ENCODE results near the gene TRMT61A. TPM values are rescaled to one million over a fixed set of nuclear protein-coding genes. Genes with fewer than 3 reads are reported as not detected.

TRMT61A gene
- total and polyA plus RNA-seq, 12 donors: 2.9 to 14.7 (median 4.0) TPM

GRCh38 chr14:103546652-103547454 is 17.9 kb downstream of the TRMT61A start:
- ATAC-seq (peak in 7 of 8 donors; percentile 11 to 42 (median 20)), DNase-seq (peak; percentile 69 to 81)
- peak; percentile 78 to 95 (median 91) for TF ChIP-seq CTCF (IDR thresholded peaks at IDR 0.05)
- intact Hi-C loops (cut with DNase I): loop anchor here (1.0 to 5.0 kb wide), 5 partner anchors 28 to 208 kb away; no protein-coding TSS in a partner anchor
- Histone ChIP-seq H3K4me1 (peaks cover 39 to 83% (median 65%) of the 10 kb centered on the region in 9 donors), H3K9me3 (no peaks in the 10 kb centered on the region), H3K27me3 (no peaks in the 10 kb centered on the region), H3K4me3 (no peak overlapping the region), H3K36me3 (no peaks in the 10 kb centered on the region), H3K27ac (no peak overlapping the region)
- 26 to 32% methylated on average over 21 of the region's 21 CpGs for WGBS, 2 donors

- H3K27ac ChIP-seq: no peak overlapping the region
- no peaks in the 10 kb centered on the region for H3K9me3 ChIP-seq
- H3K4me1 ChIP-seq: peaks cover 39 to 83% (median 65%) of the 10 kb centered on the region in 9 donors
- no peak for DNase-seq
- ATAC-seq: no peak
- no peak overlapping the region for H3K4me3 ChIP-seq
- intact Hi-C loops (cut with DNase I): loop anchor here in 9 of 10 donors (2.0 to 5.0 kb wide), 2 partner anchors 29 to 45 kb away; no protein-coding TSS in a partner anchor
- no peak for TF ChIP-seq CTCF (IDR thresholded peaks at IDR 0.05)
- H3K36me3 ChIP-seq: no peaks in the 10 kb centered on the region
- 88 to 90% methylated on average over 11 of the region's 11 CpGs for WGBS, 2 donors
- H3K27me3 ChIP-seq: no peaks in the 10 kb centered on the region
Measured at GRCh38 chr14:103547455-103547940, 18.5 kb downstream of the TRMT61A start.

GRCh38 chr14:103547941-103548462 is 19.0 kb downstream of the TRMT61A start:
- H3K9me3 ChIP-seq: no peaks in the 10 kb centered on the region
- intact Hi-C loops (cut with DNase I): loop anchor here in 9 of 10 donors (2.0 to 5.0 kb wide), 2 partner anchors 29 to 46 kb away; no protein-coding TSS in a partner anchor
- H3K27ac ChIP-seq: no peak overlapping the region
- 91 to 92% methylated on average over 18 of the region's 18 CpGs for WGBS, 2 donors
- H3K4me1 ChIP-seq: peaks cover 35 to 83% (median 61%) of the 10 kb centered on the region in 9 donors
- TF ChIP-seq CTCF (IDR thresholded peaks at IDR 0.05): no peak
- no peaks in the 10 kb centered on the region for H3K36me3 ChIP-seq
- H3K27me3 ChIP-seq: no peaks in the 10 kb centered on the region
- ATAC-seq (no peak), DNase-seq (no peak)
- no peak overlapping the region for H3K4me3 ChIP-seq

- DNase-seq (no peak), ATAC-seq (no peak)
- Histone ChIP-seq H3K27ac (peak overlapping the region in 6 of 10 donors; percentile 87 to 95 (median 88)), H3K9me3 (no peaks in the 10 kb centered on the region), H3K4me3 (no peak overlapping the region), H3K4me1 (peaks cover 28 to 83% (median 58%) of the 10 kb centered on the region in 9 donors), H3K27me3 (no peaks in the 10 kb centered on the region), H3K36me3 (no peaks in the 10 kb centered on the region)
- WGBS, 2 donors: 89 to 92% methylated on average over 27 of the region's 27 CpGs
- intact Hi-C loops (cut with DNase I): loop anchor here in 6 of 10 donors (5.0 kb wide), 1 partner anchor 46 kb away; no protein-coding TSS in a partner anchor
- TF ChIP-seq CTCF (IDR thresholded peaks at IDR 0.05): no peak
Measured at GRCh38 chr14:103548463-103549351, 19.7 kb downstream of the TRMT61A start.
